H9 (cell line): ENCODE data around the gene CSNK2B. TPM values are rescaled to one million over a fixed set of nuclear protein-coding genes. Genes with fewer than 3 reads are reported as not detected.

Experiments used
- DNase-seq: peaks from one replicate; pipeline ENCODE4 v3.0.0-alpha.2; 2017
- H2AFZ ChIP-seq: one replicate; pipeline ENCODE4 v1.6.1; 2013; ENCODE audit warnings: mild to moderate bottlenecking, low read length, control low read depth, moderate library complexity
- H2AK5ac ChIP-seq: 2 replicates; pipeline ENCODE4 v1.6.1; 2013; ENCODE audit warnings: low read length, control low read depth, mixed read lengths; ENCODE audit not compliant: insufficient read length
- H2BK120ac ChIP-seq: one replicate; pipeline ENCODE4 v1.6.1; 2013; ENCODE audit warnings: low read depth, mild to moderate bottlenecking, low read length, control low read depth, inconsistent platforms; ENCODE audit not compliant: poor library complexity, severe bottlenecking
- H2BK12ac ChIP-seq: 2 replicates; pipeline ENCODE4 v1.6.1; 2013; ENCODE audit warnings: low read length, control low read depth, mixed read lengths, low read depth; ENCODE audit not compliant: insufficient read length
- H2BK15ac ChIP-seq: 2 replicates; pipeline ENCODE4 v1.6.1; 2013; ENCODE audit warnings: low read depth, low read length, control low read depth
- H2BK20ac ChIP-seq: one replicate; pipeline ENCODE4 v1.6.1; 2013; ENCODE audit warnings: low read depth, mild to moderate bottlenecking, low read length, control low read depth, inconsistent platforms; ENCODE audit not compliant: poor library complexity, severe bottlenecking
- H2BK5ac ChIP-seq: 2 replicates; pipeline ENCODE4 v1.6.1; 2013; ENCODE audit warnings: low read length, control low read depth, mixed read lengths; ENCODE audit not compliant: insufficient read length
- H3K14ac ChIP-seq: 2 replicates; pipeline ENCODE4 v1.6.1; 2013; ENCODE audit warnings: low read length, control low read depth; ENCODE audit not compliant: insufficient read depth
- H3K18ac ChIP-seq: 2 replicates; pipeline ENCODE4 v1.6.1; 2013; ENCODE audit warnings: low read depth, mild to moderate bottlenecking, mixed read lengths, low read length, control low read depth; ENCODE audit not compliant: insufficient read length
- H3K23ac ChIP-seq: 2 replicates; pipeline ENCODE4 v1.6.1; 2013; ENCODE audit warnings: low read length, control low read depth, mixed read lengths, low read depth; ENCODE audit not compliant: insufficient read length
- H3K23me2 ChIP-seq: 2 replicates; pipeline ENCODE4 v1.6.1; 2013; ENCODE audit warnings: low read depth, mild to moderate bottlenecking, mixed read lengths, low read length, control low read depth; ENCODE audit not compliant: insufficient read length, poor library complexity, severe bottlenecking
- H3K27ac ChIP-seq: 2 replicates; pipeline ENCODE4 v1.5.1; 2013; ENCODE audit warnings: low read length, control low read depth, mixed read lengths, low read depth; ENCODE audit not compliant: insufficient read length
- H3K27me3 ChIP-seq: 2 replicates; pipeline ENCODE4 v1.6.1; 2013; ENCODE audit warnings: low read length, control low read depth, inconsistent platforms; ENCODE audit not compliant: insufficient read depth
- H3K4ac ChIP-seq: 2 replicates; pipeline ENCODE4 v1.6.1; 2013; ENCODE audit warnings: low read depth, mild to moderate bottlenecking, control low read depth, inconsistent platforms, low read length, moderate library complexity
- H3K4me1 ChIP-seq: 2 replicates; pipeline ENCODE4 v1.6.1; 2013; ENCODE audit warnings: low read length, control low read depth, inconsistent platforms; ENCODE audit not compliant: insufficient read depth
- H3K4me2 ChIP-seq: 2 replicates; pipeline ENCODE4 v1.6.1; 2013; ENCODE audit warnings: low read length, control low read depth, mixed read lengths; ENCODE audit not compliant: insufficient read length, insufficient read depth
- H3K56ac ChIP-seq: 2 replicates; pipeline ENCODE4 v1.6.1; 2013; ENCODE audit warnings: low read depth, mild to moderate bottlenecking, mixed read lengths, low read length, control low read depth; ENCODE audit not compliant: insufficient read length
- H3K79me1 ChIP-seq: 2 replicates; pipeline ENCODE4 v1.6.1; 2013; ENCODE audit warnings: low read depth, mild to moderate bottlenecking, moderate library complexity, low read length, control low read depth, inconsistent platforms; ENCODE audit not compliant: insufficient read depth, poor library complexity, severe bottlenecking
- H3K79me2 ChIP-seq: 2 replicates; pipeline ENCODE4 v1.6.1; 2013; ENCODE audit warnings: low read length, control low read depth, inconsistent platforms; ENCODE audit not compliant: insufficient read depth
- H3K9ac ChIP-seq: 2 replicates; pipeline ENCODE4 v1.6.1; 2013; ENCODE audit warnings: low read length, control low read depth, mixed read lengths; ENCODE audit not compliant: insufficient read length; ENCODE audit errors: extremely low read depth
- H3K9me3 ChIP-seq: one replicate; pipeline ENCODE4 v1.6.1; 2013; ENCODE audit warnings: low read depth, low read length, inconsistent platforms; ENCODE audit not compliant: control insufficient read depth
- H3T11ph ChIP-seq: one replicate; pipeline ENCODE4 v1.6.1; 2013; ENCODE audit warnings: mild to moderate bottlenecking, low read length, control low read depth, inconsistent platforms
- H4K20me1 ChIP-seq: one replicate; pipeline ENCODE4 v1.6.1; 2013; ENCODE audit not compliant: control insufficient read depth, insufficient read length, insufficient read depth
- H4K5ac ChIP-seq: 2 replicates; pipeline ENCODE4 v1.6.1; 2013; ENCODE audit warnings: low read depth, mild to moderate bottlenecking, mixed read lengths, low read length, control low read depth; ENCODE audit not compliant: insufficient read length
- H4K8ac ChIP-seq: replicated peaks from 2 replicates; pipeline ENCODE4 v1.6.1; 2013; ENCODE audit warnings: low read length, control low read depth, mixed read lengths, low read depth; ENCODE audit not compliant: insufficient read length
- H4K91ac ChIP-seq: 2 replicates; pipeline ENCODE4 v1.6.1; 2013; ENCODE audit warnings: low read depth, mild to moderate bottlenecking, moderate library complexity, mixed read lengths, low read length, control low read depth; ENCODE audit not compliant: insufficient read length
- H3K27ac Mint-ChIP-seq, 3 experiments: 2 replicates in 2 of 3; 3 replicates in 1 of 3; pipeline ENCODE4 v1.8.0; 2020 to 2021; ENCODE audit warnings: mixed read lengths in 3 of 3, mild to moderate bottlenecking in 1 of 3, moderate library complexity in 1 of 3
- H3K27me3 Mint-ChIP-seq: 2 replicates; pipeline ENCODE4 v1.8.0; 2021; ENCODE audit warnings: low read depth, mild to moderate bottlenecking, moderate library complexity, mixed read lengths
- H3K36me3 Mint-ChIP-seq, 3 experiments: 2 replicates in 2 of 3; 3 replicates in 1 of 3; pipeline ENCODE4 v1.8.0; 2020 to 2021; ENCODE audit warnings: low read depth in 3 of 3, mixed read lengths in 3 of 3; ENCODE audit not compliant: insufficient read depth in 1 of 3
- H3K4me1 Mint-ChIP-seq, 2 experiments: 2 replicates each; pipeline ENCODE4 v1.8.0; 2020; ENCODE audit warnings: mixed read lengths in 2 of 2
- H3K4me3 Mint-ChIP-seq, 2 experiments: 2 replicates in 1 of 2; 3 replicates in 1 of 2; pipeline ENCODE4 v1.8.0; 2020 to 2021; ENCODE audit warnings: mild to moderate bottlenecking in 2 of 2, mixed read lengths in 2 of 2, moderate library complexity in 1 of 2
- H3K9me3 Mint-ChIP-seq, 2 experiments: 2 replicates in 1 of 2; 3 replicates in 1 of 2; pipeline ENCODE4 v1.8.0; 2020; ENCODE audit warnings: mild to moderate bottlenecking in 2 of 2, mixed read lengths in 2 of 2, moderate library complexity in 1 of 2
- CTCF ChIP-seq: fragments of 200-600 bp; sonication (generic); conservative IDR thresholded peaks from 3 replicates; pipeline ENCODE4 v1.8.0; 2021; ENCODE audit warnings: antibody characterized with exemption, mild to moderate bottlenecking
- WGBS: extraction: QIAGEN DNeasy Blood & Tissue Kit; methylation state at CpG from one replicate; pipeline ENCODE4 v1.1.7; 2013; ENCODE audit warnings: missing lambda C conversion rate, low lambda C conversion rate, mixed read lengths; ENCODE audit not compliant: insufficient read length; ENCODE audit errors: extremely low coverage; 5-methylcytosine and 5-hydroxymethylcytosine counted together
- total RNA-seq: library from RNA; stranded (reverse); gene quantifications from 2 replicates; pipeline ENCODE4 v1.2.1, GENCODE V29; 2021

CSNK2B gene
- total RNA-seq, 1 experiment from 2014 or later: 187 TPM

- no peaks in the 10 kb centered on the region for H4K20me1 ChIP-seq
- peaks cover 47 to 73% (median 63%) of the 10 kb centered on the region in 3 experiments for H3K36me3 Mint-ChIP-seq
- H2AFZ ChIP-seq: no peak within 1 kb of the TSS
- peak within 1 kb of the TSS; percentile 89 for H3K9ac ChIP-seq
- no peaks in the 10 kb centered on the region; the same call in 1 of the 2 replicates for H3K27me3 Mint-ChIP-seq
- H2BK15ac ChIP-seq: no peak within 1 kb of the TSS
- WGBS: no CpG with 5 or more reads among the region's 39 CpGs
- H3K4me2 ChIP-seq: peak within 1 kb of the TSS; percentile 96
- H3K9me3 ChIP-seq: no peaks in the 10 kb centered on the region
- TF ChIP-seq CTCF: no peak
- H3K4me1 Mint-ChIP-seq: peaks cover 30 to 37% of the 10 kb centered on the region in 2 experiments
- H3K4me3 Mint-ChIP-seq: peak within 1 kb of the TSS; percentile 99
- H3K4ac ChIP-seq: no peak within 1 kb of the TSS
- peak within 1 kb of the TSS; percentile 99 for H3K27ac Mint-ChIP-seq
- peak within 1 kb of the TSS; percentile 38 for H3K56ac ChIP-seq
- peaks cover 6% of the 10 kb centered on the region; the same call in 1 of the 2 replicates for H3K79me2 ChIP-seq
- no peak within 1 kb of the TSS for H2BK20ac ChIP-seq
- H3K23ac ChIP-seq: no peak within 1 kb of the TSS
- H3K14ac ChIP-seq: peak within 1 kb of the TSS; percentile 66
- peak within 1 kb of the TSS; percentile 81 for H3K18ac ChIP-seq
- H4K8ac ChIP-seq: no peak within 1 kb of the TSS
- H3T11ph ChIP-seq: no peak within 1 kb of the TSS
- no peak within 1 kb of the TSS for H2BK120ac ChIP-seq
- H3K27ac ChIP-seq: peak within 1 kb of the TSS; percentile 87
- no peak within 1 kb of the TSS for H4K91ac ChIP-seq
- H3K4me1 ChIP-seq: no peaks in the 10 kb centered on the region
- peak within 1 kb of the TSS; percentile 41 for H4K5ac ChIP-seq
- no peaks in the 10 kb centered on the region for H3K9me3 Mint-ChIP-seq
- peak within 1 kb of the TSS; percentile 17 for H2BK5ac ChIP-seq
- peaks cover 11% of the 10 kb centered on the region for H3K79me1 ChIP-seq
- DNase-seq: peak; percentile 82
- H2AK5ac ChIP-seq: no peak within 1 kb of the TSS
- peaks cover 24% of the 10 kb centered on the region for H3K23me2 ChIP-seq
- no peak within 1 kb of the TSS for H2BK12ac ChIP-seq
- no peaks in the 10 kb centered on the region for H3K27me3 ChIP-seq
These were observed 935 bp upstream of the CSNK2B start, which contains the start of gene GPANK1 for GRCh38 chr6:31664790-31665500. GPANK1 (minus strand) TSS chr6:31664997; CDS start chr6:31664478, 519 bp downstream.
